Osteoblast (primary cell): ENCODE measurements around the gene DHRSX. TPM values are rescaled to one million over a fixed set of nuclear protein-coding genes. Genes with fewer than 3 reads are reported as not detected.
"Not testable (repeated sequence)": the region's sequence is repeated elsewhere in the genome, so short reads cannot be mapped to it uniquely, and the experiment has no call there.

Source experiments
- DNase-seq: peaks from one replicate; pipeline ENCODE4 v3.0.0; 2011; ENCODE audit warnings: low spot score, mixed read lengths; ENCODE audit not compliant: insufficient read length; ENCODE audit errors: missing footprints
- H2AFZ ChIP-seq: 2 replicates; pipeline ENCODE4 v1.6.0; 2011; ENCODE audit warnings: mild to moderate bottlenecking, low read length
- H3K27ac ChIP-seq: 2 replicates; pipeline ENCODE4 v1.5.1; 2011; ENCODE audit warnings: mild to moderate bottlenecking, low read depth, low read length, moderate library complexity
- H3K27me3 ChIP-seq: 2 replicates; pipeline ENCODE4 v1.6.0; 2012; ENCODE audit warnings: mild to moderate bottlenecking, control low read depth, inconsistent platforms, low read length, moderate library complexity; ENCODE audit not compliant: insufficient read depth
- H3K36me3 ChIP-seq: 2 replicates; pipeline ENCODE4 v1.5.1; 2011; ENCODE audit warnings: mild to moderate bottlenecking, low read length, control low read depth, moderate library complexity; ENCODE audit not compliant: insufficient read depth
- H3K4me1 ChIP-seq: 2 replicates; pipeline ENCODE4 v1.5.1; 2011; ENCODE audit warnings: mild to moderate bottlenecking, low read length, control low read depth, moderate library complexity; ENCODE audit not compliant: insufficient read depth
- H3K4me2 ChIP-seq: 2 replicates; pipeline ENCODE4 v1.6.0; 2011; ENCODE audit warnings: mild to moderate bottlenecking, low read length; ENCODE audit not compliant: insufficient read depth
- H3K4me3 ChIP-seq: fragments of 200-600 bp; sonication (generic); 3 replicates; pipeline ENCODE4 v1.5.1; 2012; ENCODE audit warnings: mild to moderate bottlenecking, low read length, inconsistent platforms; ENCODE audit not compliant: insufficient read depth
- H3K79me2 ChIP-seq: 2 replicates; pipeline ENCODE4 v1.6.0; 2012; ENCODE audit warnings: mild to moderate bottlenecking, low read length, control low read depth, inconsistent platforms; ENCODE audit not compliant: insufficient read depth
- H3K9me3 ChIP-seq: 2 replicates; pipeline ENCODE4 v1.5.1; 2011; ENCODE audit warnings: low read depth, low read length, control low read depth
- H4K20me1 ChIP-seq: 2 replicates; pipeline ENCODE4 v1.6.0; 2012; ENCODE audit warnings: mild to moderate bottlenecking, low read length, control low read depth; ENCODE audit not compliant: insufficient read depth
- total RNA-seq: library from RNA; depleted of rRNA; stranded (reverse); fragments of >200 nt; gene quantifications from 2 replicates; pipeline ENCODE4 v1.2.3, GENCODE V29; 2012
- TF ChIP-seq, protein P1 (sequence below): IDR thresholded peaks from 2 replicates; pipeline ENCODE4 v1.5.1; 2011; ENCODE audit warnings: mild to moderate bottlenecking, low read depth, low read length, moderate library complexity; ENCODE audit errors: extremely low read depth

The DHRSX gene
- total RNA-seq, 1 donor, result 37.6 TPM

DNA sequence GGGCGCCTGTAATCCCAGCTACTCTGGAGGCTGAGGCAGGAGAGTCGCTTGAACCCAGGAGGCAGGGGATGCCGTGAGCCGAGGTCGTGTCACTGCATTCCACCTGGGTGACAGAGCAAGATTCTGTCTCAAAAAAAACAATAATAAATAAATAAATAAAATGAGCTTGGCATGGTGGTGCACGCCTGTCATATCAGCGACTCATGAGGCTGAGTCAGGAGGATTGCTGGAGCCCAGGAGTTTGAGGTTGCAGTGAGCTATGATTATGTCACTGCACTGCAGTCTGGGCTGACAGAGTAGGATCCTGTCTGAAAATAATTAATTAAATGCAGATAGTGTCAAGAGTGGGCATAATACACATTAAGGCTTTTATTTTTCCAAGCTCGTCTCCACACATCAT is 77.5 kb downstream of the DHRSX start:
- Histone ChIP-seq H2AFZ (no peak overlapping the region), H3K4me2 (no peak overlapping the region), H3K27me3 (no peaks in the 10 kb centered on the region), H3K79me2 (no peaks in the 10 kb centered on the region), H3K4me1 (peaks cover 3% of the 10 kb centered on the region), H4K20me1 (peaks cover 9% of the 10 kb centered on the region), H3K9me3 (no peaks in the 10 kb centered on the region), H3K4me3 (no peak overlapping the region), H3K36me3 (no peaks in the 10 kb centered on the region), H3K27ac (peak overlapping the region; percentile 16)
- TF ChIP-seq, protein P1, sequence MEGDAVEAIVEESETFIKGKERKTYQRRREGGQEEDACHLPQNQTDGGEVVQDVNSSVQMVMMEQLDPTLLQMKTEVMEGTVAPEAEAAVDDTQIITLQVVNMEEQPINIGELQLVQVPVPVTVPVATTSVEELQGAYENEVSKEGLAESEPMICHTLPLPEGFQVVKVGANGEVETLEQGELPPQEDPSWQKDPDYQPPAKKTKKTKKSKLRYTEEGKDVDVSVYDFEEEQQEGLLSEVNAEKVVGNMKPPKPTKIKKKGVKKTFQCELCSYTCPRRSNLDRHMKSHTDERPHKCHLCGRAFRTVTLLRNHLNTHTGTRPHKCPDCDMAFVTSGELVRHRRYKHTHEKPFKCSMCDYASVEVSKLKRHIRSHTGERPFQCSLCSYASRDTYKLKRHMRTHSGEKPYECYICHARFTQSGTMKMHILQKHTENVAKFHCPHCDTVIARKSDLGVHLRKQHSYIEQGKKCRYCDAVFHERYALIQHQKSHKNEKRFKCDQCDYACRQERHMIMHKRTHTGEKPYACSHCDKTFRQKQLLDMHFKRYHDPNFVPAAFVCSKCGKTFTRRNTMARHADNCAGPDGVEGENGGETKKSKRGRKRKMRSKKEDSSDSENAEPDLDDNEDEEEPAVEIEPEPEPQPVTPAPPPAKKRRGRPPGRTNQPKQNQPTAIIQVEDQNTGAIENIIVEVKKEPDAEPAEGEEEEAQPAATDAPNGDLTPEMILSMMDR, result no peak
- no peak for DNase-seq

DNA sequence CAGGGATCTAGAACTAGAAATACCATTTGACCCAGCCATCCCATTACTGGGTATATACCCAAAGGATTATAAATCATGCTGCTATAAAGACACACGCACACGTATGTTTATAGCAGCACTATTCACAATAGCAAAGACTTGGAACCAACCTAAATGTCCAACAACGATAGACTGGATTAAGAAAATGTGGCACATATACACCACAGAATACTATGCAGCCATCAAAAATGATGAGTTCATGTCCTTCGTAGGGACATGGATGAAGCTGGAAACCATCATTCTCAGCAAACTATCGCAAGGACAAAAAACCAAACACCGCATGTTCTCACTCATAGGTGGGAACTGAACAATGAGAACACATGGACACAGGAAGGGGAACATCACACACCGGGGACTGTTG is 81.4 kb downstream of the DHRSX start:
- H3K36me3 ChIP-seq, H3K9me3 ChIP-seq, DNase-seq, H2AFZ ChIP-seq, H3K4me1 ChIP-seq, H3K4me3 ChIP-seq, H3K27ac ChIP-seq, H3K4me2 ChIP-seq, H3K27me3 ChIP-seq: not testable (repeated sequence)
- Histone ChIP-seq H4K20me1 (peaks cover 20% of the 10 kb centered on the region), H3K79me2 (peaks cover 19% of the 10 kb centered on the region)

DNA sequence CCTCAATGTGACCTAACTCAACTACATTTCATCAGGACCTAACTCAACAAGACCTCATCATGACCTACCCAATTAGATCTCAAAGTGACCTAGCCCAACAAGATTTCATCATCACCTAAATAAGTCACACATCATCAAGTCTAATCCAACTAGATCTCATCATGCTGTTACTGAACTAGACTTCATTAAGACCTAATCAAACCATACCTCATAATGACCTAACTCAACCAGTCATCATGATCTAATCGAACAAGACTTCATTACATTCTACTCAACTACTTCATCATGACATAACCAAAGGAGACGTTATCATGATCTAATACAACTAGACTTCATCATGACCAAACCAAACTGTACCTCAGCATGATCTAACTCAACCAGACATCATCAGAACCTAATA is 82.8 kb downstream of the DHRSX start:
- H3K79me2 ChIP-seq, result peaks cover 23% of the 10 kb centered on the region
- TF ChIP-seq, protein P1, result no peak
- H3K9me3 ChIP-seq, result no peaks in the 10 kb centered on the region
- no peak overlapping the region for H3K27ac ChIP-seq
- no peak overlapping the region for H2AFZ ChIP-seq
- no peak overlapping the region for H3K4me2 ChIP-seq
- peaks cover 28% of the 10 kb centered on the region for H4K20me1 ChIP-seq
- no peaks in the 10 kb centered on the region for H3K4me1 ChIP-seq
- no peak for DNase-seq
- H3K36me3 ChIP-seq, result no peaks in the 10 kb centered on the region
- no peak overlapping the region for H3K4me3 ChIP-seq
- no peaks in the 10 kb centered on the region for H3K27me3 ChIP-seq

DNA sequence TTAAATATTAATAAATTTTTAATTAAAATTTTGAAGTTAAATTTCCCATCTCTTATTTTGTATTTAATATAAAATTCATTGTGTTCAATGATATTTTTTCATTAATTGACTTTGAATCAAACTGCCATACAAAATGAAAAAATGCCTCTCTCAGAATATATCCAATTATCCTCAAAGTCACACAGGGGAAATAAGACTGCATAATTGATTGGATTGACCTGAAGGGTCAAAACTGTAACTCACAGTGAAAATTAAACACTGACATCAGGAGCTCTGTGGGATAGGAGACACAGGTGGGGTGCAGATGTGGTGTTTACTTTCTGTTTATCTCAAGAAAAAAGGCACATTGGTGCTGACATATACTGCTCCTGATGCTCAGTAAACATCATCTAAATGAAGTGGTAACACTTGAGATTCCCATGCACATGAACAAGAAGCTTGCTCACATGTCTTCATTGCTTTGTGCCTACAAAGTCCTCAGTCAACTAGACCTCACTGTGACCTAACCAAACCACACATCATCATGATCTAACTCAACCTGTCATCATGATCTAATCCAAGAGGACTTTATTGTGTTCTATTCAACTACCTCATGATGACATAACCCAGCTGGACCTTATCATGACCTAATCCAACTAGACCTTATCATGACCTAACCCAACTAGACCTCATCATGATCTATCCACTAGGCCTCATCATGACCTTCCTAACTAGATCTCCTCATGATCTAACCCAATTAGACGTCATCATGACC is 83.7 kb downstream of the DHRSX start:
- no peaks in the 10 kb centered on the region for H3K4me1 ChIP-seq
- TF ChIP-seq, protein P1, result no peak
- H3K79me2 ChIP-seq, result peaks cover 23% of the 10 kb centered on the region
- DNase-seq, result no peak
- no peaks in the 10 kb centered on the region for H3K9me3 ChIP-seq
- no peak overlapping the region for H3K27ac ChIP-seq
- no peak overlapping the region for H2AFZ ChIP-seq
- H3K36me3 ChIP-seq, result no peaks in the 10 kb centered on the region
- peaks cover 30% of the 10 kb centered on the region for H4K20me1 ChIP-seq
- H3K4me3 ChIP-seq, result no peak overlapping the region
- no peak overlapping the region for H3K4me2 ChIP-seq
- no peaks in the 10 kb centered on the region for H3K27me3 ChIP-seq
